NCI-H1092 treated with DMSO at 0.1 percent for 48 hours (cell line): ENCODE results near the gene KRTAP5-9.
"Not testable (repeated sequence)": the region's sequence is repeated elsewhere in the genome, so short reads cannot be mapped to it uniquely, and the experiment has no call there.

Experiments used
- DNase-seq: peaks from one replicate; lab custom pipeline; 2025; lab: John Stamatoyannopoulos, UW

The KRTAP5-9 gene

GRCh38 chr11:71534711-71535608 lies 13.3 kb upstream of the KRTAP5-9 start:
- not testable (repeated sequence) for DNase-seq

- no peak for DNase-seq
These were observed 12.4 kb upstream of the KRTAP5-9 start for GRCh38 chr11:71535825-71536224.

- DNase-seq = no peak
These were observed 10.7 kb upstream of the KRTAP5-9 start for GRCh38 chr11:71537537-71537936.

- DNase-seq = not testable (repeated sequence)
These were observed 10.1 kb upstream of the KRTAP5-9 start, which contains the start of gene KRTAP5-8 for GRCh38 chr11:71537977-71538665. Gene KRTAP5-8 (plus strand): TSS chr11:71538025. CDS start chr11:71538056, 31 bp downstream.

- no peak for DNase-seq
These were observed 9.6 kb upstream of the KRTAP5-9 start for GRCh38 chr11:71538666-71538990.

- no peak for DNase-seq
These were observed 9.2 kb upstream of the KRTAP5-9 start for GRCh38 chr11:71539017-71539416.

GRCh38 chr11:71539971-71540370 lies 8.2 kb upstream of the KRTAP5-9 start:
- not testable (repeated sequence) for DNase-seq

GRCh38 chr11:71540521-71541304 lies 7.5 kb upstream of the KRTAP5-9 start:
- DNase-seq = not testable (repeated sequence)

- DNase-seq = no peak
These were observed 5.8 kb upstream of the KRTAP5-9 start for GRCh38 chr11:71542382-71542781.

- no peak for DNase-seq
These were observed 5.1 kb upstream of the KRTAP5-9 start for GRCh38 chr11:71542879-71543777.

GRCh38 chr11:71543866-71544265 lies 4.4 kb upstream of the KRTAP5-9 start:
- DNase-seq = no peak

- no peak for DNase-seq
These were observed 3.5 kb upstream of the KRTAP5-9 start for GRCh38 chr11:71544525-71545214.

- no peak for DNase-seq
These were observed 2.7 kb upstream of the KRTAP5-9 start for GRCh38 chr11:71545405-71545966.

GRCh38 chr11:71548716-71549151 lies 514 bp downstream of the KRTAP5-9 start:
- DNase-seq = no peak

GRCh38 chr11:71551711-71552110 lies 3.5 kb downstream of the KRTAP5-9 start:
- no peak for DNase-seq

GRCh38 chr11:71554996-71555395 lies 6.8 kb downstream of the KRTAP5-9 start:
- DNase-seq = no peak

- DNase-seq = no peak
These were observed 7.3 kb downstream of the KRTAP5-9 start for GRCh38 chr11:71555508-71555907.

- no peak for DNase-seq
These were observed 7.8 kb downstream of the KRTAP5-9 start for GRCh38 chr11:71556018-71556417.

- DNase-seq = no peak
These were observed 9.0 kb downstream of the KRTAP5-9 start for GRCh38 chr11:71557257-71557656.

- no peak for DNase-seq
These were observed 10.8 kb downstream of the KRTAP5-9 start for GRCh38 chr11:71558996-71559395.
